CD4-positive, alpha-beta T cell treated with Interleukin-4 for 1 hour (primary cell): ENCODE results near the gene TRIM8.
"Not testable (repeated sequence)": the region's sequence is repeated elsewhere in the genome, so short reads cannot be mapped to it uniquely, and the experiment has no call there.

ENCODE experiments used
- DNase-seq, 2 donors: peaks; one replicate each; pipeline ENCODE4 v3.0.0-alpha.2; 2020 to 2022

TRIM8 gene

GRCh38 chr10:102651455-102652169 lies 7.3 kb downstream of the TRIM8 start:
- no peak for DNase-seq

- no peak for DNase-seq
Observed at GRCh38 chr10:102652170-102652916, 8.1 kb downstream of the TRIM8 start.

DNA sequence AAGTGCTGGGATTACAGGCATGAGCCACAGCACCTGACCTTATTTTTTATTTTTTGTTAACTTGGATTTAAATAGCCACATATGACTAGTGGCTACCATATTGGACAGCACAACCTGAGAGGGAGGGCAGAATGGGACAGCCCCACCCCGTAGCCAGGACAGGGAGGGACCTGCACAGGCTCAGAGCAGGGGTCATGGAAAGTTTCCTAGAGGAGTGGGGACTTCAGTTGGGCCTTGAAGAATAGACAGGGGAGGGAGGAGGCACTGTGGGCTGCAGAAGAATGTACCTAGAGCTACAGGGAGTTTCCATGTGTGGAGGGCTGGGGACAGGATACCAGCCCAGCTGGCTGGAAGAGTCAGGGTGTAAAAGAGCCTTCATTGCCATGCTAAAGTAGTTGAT lies 8.8 kb downstream of the TRIM8 start:
- DNase-seq, result no peak

DNA sequence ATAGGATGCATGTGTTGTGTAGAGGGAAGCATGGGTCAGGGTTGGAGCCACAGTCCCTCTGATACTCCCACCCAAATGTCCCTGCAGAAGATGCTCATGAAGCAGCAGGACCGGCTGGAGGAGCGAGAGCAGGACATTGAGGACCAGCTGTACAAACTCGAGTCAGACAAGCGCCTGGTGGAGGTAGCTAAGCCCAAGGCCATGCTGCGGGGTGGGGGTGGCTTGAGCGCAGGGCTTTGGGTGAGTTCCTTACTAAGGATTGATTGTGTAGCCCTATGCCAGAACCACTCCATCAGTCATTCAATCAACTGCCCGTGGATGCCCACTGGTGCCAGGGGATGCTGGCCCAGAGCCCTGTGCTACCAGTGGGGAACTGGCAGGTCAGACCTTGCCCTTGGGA lies 10.3 kb downstream of the TRIM8 start:
- DNase-seq, result no peak

- no peak for DNase-seq
Observed at GRCh38 chr10:102654969-102655368, 10.7 kb downstream of the TRIM8 start.

DNA sequence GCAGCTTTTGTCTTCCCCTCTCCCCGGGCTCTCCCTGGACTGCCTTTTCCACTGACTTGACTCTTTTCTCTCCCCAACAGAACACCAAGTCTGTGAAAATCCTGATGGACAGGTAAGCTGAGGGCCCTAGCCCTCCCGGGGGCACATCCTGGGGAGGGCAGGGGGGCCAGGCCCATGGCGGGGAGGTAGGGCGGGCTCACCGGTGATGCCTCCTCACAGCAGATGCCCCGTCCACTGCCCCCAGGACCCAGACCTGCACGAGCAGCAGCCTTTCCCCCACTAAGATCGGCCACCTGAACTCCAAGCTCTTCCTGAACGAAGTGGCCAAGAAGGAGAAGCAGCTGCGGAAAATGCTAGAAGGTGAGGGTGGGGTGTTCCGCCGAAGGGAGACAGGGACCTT lies 11.7 kb downstream of the TRIM8 start:
- DNase-seq, result no peak

- no peak for DNase-seq
Observed at GRCh38 chr10:102656791-102657371, 12.6 kb downstream of the TRIM8 start.

DNA sequence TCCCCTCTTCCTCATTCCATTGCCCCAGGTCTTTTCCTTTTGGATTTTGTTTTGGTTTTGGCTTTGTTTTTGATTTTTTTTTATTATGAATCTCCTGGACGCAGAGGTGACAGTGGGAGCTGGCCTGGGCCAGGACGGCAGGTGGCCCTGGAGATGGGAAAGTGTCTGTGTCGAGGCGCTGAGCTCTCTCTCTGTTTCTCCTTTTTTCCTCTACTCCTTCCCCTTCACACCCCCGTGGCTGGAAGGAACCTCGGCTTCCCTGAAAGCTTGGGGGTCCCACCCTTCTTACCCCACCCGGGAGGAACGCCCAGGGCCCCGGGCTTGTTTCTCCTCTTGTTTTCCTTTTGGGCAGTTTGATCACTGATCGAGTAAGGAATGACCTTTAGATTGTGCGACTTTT lies 13.2 kb downstream of the TRIM8 start:
- DNase-seq, result no peak

DNA sequence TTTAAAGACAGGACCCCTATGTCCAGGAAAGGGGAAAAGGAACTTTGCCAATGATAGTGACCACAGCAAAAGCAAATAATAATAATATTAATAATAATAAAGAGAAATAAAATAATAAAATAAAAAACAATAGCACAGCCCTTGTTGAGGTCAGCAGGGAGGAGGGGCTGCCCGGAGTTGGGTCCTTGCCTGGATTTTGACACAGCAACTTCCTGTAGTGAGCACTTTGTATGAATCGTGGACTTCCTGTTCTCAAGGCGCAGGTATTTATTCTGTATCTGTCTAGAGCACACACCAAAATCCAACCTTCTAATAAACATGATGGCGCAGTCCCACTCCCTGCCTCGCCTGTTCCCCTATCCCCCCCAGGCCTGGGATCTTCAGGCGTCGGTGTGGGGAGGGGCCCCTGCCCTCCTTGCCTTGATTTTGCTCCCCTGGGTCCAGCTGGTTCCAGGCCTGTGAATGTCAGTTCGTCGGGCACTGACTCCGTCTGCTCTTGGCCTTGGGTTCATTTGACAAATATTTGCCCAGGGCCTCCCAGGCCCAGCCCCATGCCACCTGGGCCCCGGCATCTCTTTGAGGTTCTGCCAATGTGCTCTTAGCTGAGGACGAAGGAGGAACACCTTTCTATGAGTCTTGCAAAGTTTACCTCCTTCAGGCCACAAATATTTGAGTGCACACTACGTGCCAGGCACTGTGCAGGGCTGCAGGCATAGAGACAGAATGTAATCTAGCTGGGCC lies 13.9 kb downstream of the TRIM8 start:
- DNase-seq, result no peak

DNA sequence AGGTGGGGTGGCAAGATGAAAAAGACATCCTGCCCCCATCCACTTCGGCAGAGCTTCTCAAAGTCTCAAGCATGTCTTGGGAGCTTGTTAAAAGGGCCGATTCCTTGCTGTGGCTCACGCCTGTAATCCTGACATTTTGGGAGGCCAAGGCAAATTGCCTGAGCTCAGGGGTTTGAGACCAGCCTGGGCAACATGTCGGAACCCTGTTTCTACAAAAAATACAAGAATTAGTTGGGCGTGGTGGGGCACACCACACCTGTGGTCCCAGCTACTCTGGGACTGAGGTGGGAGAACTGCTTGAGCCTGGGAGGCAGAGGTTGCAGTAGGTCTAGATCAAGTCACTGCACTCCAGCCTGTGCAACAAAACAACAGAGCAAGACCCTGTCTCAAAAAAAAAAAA lies 14.5 kb downstream of the TRIM8 start:
- DNase-seq, result no peak

GRCh38 chr10:102660888-102661657 lies 16.8 kb downstream of the TRIM8 start:
- DNase-seq, result peak; percentile 51 to 62

GRCh38 chr10:102661658-102662028 lies 17.4 kb downstream of the TRIM8 start:
- DNase-seq, result no peak

DNA sequence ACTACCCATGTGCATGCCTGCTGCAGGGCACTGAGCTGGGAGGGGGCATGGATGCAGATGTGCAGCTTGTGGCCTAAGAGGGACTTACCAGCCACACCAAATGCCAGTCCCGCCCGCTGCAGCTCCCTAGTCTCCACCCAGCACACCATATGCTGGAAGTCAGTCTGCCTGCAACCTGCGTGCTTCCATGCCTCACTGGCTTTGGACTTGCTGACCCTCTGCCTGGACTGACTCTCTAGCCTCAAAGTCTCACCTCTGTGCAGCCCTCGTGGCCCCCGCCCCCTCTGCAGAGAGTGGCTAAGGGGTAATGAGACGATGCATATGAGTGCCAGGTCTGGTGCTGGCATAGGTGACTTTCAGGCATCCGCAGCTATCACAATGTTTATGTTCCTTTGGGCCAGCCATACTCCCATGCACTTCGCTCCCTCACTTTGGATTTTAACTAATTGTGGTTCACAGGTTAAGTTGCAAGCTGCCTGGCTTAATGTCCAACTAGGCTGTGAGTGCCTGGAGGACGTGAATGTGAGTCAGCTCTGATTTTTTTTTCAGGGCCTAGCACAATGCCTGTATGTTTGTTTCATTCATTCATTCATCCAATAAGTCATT lies 21.7 kb downstream of the TRIM8 start:
- no peak for DNase-seq

DNA sequence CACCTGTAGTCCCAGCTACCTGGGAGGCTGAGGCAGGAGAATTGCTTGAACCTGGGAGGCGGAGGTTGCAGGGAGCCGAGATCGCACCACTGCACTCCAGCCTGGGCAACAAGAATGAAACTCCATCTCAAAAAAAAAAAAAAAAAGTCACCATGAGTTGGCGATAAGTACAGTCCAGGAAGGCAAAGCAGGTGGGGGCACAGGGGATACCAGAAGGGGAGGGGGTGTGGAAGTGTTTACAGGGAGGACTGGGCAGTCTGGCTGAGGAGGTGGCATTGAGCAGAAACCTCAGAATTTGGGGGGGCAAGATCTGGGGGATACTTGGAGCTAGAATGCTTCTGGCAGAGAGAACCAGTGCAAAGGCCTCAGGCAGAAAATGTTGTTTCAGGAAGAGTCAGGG lies 23.1 kb downstream of the TRIM8 start:
- DNase-seq, result not testable (repeated sequence)

DNA sequence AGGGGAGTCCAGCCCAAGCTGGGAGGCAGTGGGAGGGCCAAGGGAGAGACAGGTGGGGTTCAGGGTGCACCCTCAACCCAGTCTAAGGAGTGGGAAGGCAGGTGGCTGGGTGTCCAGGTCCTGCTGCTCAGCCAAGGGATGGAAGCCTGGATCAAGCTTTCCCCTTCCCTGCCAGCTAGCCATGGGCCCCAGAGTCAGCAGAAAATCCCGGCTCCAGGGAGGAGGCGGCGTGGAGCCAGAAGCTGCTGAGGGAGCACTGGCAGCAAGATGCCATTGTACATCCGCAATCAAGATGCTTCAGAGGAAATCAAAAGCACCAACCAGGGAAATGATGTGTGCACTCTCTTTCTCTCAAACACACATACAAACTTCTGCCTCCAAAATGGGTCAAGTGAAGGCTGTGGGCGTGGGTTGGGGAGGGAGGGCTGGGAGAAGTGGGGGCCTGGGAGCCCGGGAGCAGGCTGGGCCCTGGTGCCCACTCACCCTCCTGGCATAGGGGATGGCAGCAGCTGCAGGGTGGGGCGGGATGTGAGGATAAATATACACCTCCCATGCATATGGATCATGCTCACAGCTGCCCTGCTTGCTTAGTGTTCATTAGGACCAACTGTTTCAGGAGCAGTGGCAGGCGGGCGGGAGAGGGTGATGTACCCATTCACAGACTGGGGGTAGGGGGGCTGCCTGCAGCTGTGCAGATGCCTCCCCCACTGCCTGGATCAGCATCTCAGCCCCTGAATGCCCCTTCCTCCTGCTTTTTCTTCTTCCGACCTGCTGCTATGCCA lies 24.2 kb downstream of the TRIM8 start:
- DNase-seq, result no peak

GRCh38 chr10:102669206-102670064 lies 25.2 kb downstream of the TRIM8 start:
- DNase-seq, result no peak

GRCh38 chr10:102670065-102670670 lies 25.9 kb downstream of the TRIM8 start:
- DNase-seq, result no peak

DNA sequence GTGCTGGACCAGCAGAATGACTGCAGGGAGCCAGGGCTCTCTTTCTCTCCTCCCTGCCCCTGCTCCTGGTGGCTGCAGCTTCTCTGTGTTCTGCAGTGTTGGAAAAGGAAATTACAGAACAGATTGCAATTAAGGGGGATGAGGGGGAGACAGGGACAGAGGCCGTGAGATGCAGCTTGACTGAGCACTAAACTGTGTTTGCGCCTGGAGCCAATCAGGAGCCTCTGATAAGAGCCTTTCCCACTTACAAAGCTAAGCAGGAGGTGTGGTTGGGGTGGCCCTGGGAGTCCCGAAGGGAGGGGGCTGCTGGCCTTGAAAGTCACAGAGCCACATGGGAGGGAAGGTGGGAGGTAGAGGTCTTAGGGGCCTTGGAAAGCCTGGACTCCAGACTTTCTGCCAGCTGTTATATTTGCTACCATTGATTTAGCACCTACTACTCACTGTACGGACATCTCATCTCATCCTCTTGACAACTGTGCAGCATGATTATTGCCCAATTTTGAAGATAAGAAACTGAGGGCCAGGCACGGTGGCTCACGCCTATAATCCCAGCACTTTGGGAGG lies 26.7 kb downstream of the TRIM8 start:
- DNase-seq, result no peak

GRCh38 chr10:102673236-102673818 lies 29.0 kb downstream of the TRIM8 start:
- DNase-seq, result no peak
